ENCODE data around the gene FCGR2B. TPM values are rescaled to one million over a fixed set of nuclear protein-coding genes. Genes with fewer than 3 reads are reported as not detected.

The FCGR2B gene
- total RNA-seq, 1 experiment from 2014 or later: 0.15 TPM

DNA sequence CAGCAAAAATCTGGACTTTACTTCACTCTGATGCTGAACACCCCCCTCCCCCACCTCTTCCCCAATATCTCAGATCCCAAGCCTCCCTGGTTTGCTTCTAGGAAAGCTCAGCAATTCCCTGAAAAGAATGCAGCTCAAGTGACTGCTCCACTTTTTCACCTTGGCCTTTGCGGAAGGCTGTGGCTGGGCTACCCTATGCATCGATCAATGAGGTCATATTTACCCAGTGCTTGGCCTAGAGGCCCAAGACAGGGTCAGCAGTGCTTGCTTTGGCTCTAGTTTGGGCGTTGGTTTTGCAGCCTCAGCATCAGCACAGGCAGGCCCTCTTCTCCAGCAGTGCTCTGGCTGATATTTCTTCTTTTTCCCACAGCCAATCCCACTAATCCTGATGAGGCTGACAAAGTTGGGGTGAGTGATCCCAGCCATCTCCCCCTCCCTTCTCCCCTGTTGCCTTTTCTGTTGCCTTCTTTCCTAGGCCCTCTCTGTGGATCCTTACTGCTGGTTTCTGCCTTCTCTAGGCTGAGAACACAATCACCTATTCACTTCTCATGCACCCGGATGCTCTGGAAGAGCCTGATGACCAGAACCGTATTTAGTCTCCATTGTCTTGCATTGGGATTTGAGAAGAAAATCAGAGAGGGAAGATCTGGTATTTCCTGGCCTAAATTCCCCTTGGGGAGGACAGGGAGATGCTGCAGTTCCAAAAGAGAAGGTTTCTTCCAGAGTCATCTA, 14.2 kb downstream of the FCGR2B start:
- Histone ChIP-seq H3K27ac (ENCODE audit: low read length) (no peak overlapping the region), H3K4me3 (ENCODE audit: low read depth in 2 of 2, low read length in 2 of 2) (no peak overlapping the region), H3K9me3 (ENCODE audit: control insufficient read depth, insufficient read depth, low read depth, low read length) (no peaks in the 10 kb centered on the region), H3K27me3 (ENCODE audit: control insufficient read depth, insufficient read depth, low read length) (peaks cover 3% of the 10 kb centered on the region; the same call in 1 of the 2 replicates), H3K36me3 (ENCODE audit: control insufficient read depth, insufficient read depth, low read length) (no peaks in the 10 kb centered on the region), H3K4me1 (ENCODE audit: control insufficient read depth, insufficient read depth, low read length) (no peaks in the 10 kb centered on the region)
- ATAC-seq (no peak), DNase-seq (ENCODE audit: low read depth, low spot score) (no peak)
- ChIA-PET POLR2A (no interaction called here), CTCF (interaction anchor here (0.7 kb wide), 1 partner anchor 50 kb away, joined by 3 read pairs; no protein-coding TSS in a partner anchor)
- BruUV-seq (replicated peaks): no TSS peak
- no peak for TF ChIP-seq TCF7L2 (IDR thresholded peaks at IDR 0.05; ENCODE audit: low read depth, low read length)
- TF ChIP-seq, protein P1, sequence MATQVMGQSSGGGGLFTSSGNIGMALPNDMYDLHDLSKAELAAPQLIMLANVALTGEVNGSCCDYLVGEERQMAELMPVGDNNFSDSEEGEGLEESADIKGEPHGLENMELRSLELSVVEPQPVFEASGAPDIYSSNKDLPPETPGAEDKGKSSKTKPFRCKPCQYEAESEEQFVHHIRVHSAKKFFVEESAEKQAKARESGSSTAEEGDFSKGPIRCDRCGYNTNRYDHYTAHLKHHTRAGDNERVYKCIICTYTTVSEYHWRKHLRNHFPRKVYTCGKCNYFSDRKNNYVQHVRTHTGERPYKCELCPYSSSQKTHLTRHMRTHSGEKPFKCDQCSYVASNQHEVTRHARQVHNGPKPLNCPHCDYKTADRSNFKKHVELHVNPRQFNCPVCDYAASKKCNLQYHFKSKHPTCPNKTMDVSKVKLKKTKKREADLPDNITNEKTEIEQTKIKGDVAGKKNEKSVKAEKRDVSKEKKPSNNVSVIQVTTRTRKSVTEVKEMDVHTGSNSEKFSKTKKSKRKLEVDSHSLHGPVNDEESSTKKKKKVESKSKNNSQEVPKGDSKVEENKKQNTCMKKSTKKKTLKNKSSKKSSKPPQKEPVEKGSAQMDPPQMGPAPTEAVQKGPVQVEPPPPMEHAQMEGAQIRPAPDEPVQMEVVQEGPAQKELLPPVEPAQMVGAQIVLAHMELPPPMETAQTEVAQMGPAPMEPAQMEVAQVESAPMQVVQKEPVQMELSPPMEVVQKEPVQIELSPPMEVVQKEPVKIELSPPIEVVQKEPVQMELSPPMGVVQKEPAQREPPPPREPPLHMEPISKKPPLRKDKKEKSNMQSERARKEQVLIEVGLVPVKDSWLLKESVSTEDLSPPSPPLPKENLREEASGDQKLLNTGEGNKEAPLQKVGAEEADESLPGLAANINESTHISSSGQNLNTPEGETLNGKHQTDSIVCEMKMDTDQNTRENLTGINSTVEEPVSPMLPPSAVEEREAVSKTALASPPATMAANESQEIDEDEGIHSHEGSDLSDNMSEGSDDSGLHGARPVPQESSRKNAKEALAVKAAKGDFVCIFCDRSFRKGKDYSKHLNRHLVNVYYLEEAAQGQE (IDR thresholded peaks at IDR 0.05; ENCODE audit: insufficient read depth in 1 of 2, low read depth in 2 of 2, low read length in 1 of 2): no peak
- TF ChIP-seq, protein P2, sequence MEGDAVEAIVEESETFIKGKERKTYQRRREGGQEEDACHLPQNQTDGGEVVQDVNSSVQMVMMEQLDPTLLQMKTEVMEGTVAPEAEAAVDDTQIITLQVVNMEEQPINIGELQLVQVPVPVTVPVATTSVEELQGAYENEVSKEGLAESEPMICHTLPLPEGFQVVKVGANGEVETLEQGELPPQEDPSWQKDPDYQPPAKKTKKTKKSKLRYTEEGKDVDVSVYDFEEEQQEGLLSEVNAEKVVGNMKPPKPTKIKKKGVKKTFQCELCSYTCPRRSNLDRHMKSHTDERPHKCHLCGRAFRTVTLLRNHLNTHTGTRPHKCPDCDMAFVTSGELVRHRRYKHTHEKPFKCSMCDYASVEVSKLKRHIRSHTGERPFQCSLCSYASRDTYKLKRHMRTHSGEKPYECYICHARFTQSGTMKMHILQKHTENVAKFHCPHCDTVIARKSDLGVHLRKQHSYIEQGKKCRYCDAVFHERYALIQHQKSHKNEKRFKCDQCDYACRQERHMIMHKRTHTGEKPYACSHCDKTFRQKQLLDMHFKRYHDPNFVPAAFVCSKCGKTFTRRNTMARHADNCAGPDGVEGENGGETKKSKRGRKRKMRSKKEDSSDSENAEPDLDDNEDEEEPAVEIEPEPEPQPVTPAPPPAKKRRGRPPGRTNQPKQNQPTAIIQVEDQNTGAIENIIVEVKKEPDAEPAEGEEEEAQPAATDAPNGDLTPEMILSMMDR (IDR thresholded peaks at IDR 0.05): no peak
- TF ChIP-seq SIN3A (IDR thresholded peaks at IDR 0.05; ENCODE audit: borderline replicate concordance, insufficient read depth, low read depth, low read length): no peak
- no peak for TF ChIP-seq POLR2AphosphoS5 (IDR thresholded peaks at IDR 0.05; ENCODE audit: low read depth, low read length)
- in situ Hi-C loops (cut with HindIII; ENCODE audit: low pct_unique_long_range_greater_than_20kb, low sequenced_read_pairs): no loop called here
- intact Hi-C loops (cut with micrococcal nuclease; ENCODE audit: unreplicated experiment): no loop called here

DNA sequence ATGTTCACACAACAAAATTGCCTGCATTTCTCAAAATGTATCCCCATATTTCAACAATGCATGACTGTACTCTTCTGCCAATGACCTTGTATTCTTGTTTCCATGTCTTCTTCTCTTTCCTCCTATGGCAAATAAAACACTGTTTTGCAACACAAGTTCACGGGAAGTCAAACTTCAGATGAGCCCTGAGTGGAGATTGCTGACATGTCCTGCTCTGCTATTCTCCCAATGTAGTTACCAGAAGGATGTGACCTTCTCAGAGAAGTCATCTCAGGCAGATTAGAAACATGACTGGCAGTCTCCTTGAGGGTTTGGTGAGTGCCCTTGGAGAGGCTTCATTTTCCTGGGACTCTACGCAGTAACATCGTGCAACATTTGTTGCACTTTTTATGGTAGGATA, 15.6 kb downstream of the FCGR2B start:
- POLR2A ChIA-PET: no interaction called here
- no peak for DNase-seq (ENCODE audit: low read depth, low spot score)
- no peak for ATAC-seq
- peaks cover 8% of the 10 kb centered on the region; the same call in 1 of the 2 replicates for H3K27me3 ChIP-seq (ENCODE audit: control insufficient read depth, insufficient read depth, low read length)
- no peaks in the 10 kb centered on the region for H3K9me3 ChIP-seq (ENCODE audit: control insufficient read depth, insufficient read depth, low read depth, low read length)
- intact Hi-C loops (cut with micrococcal nuclease; ENCODE audit: unreplicated experiment): no loop called here
- no peaks in the 10 kb centered on the region for H3K4me1 ChIP-seq (ENCODE audit: control insufficient read depth, insufficient read depth, low read length)
- H3K36me3 ChIP-seq (ENCODE audit: control insufficient read depth, insufficient read depth, low read length): no peaks in the 10 kb centered on the region
- no TSS peak for BruUV-seq (replicated peaks)
- H3K4me3 ChIP-seq (ENCODE audit: low read depth in 2 of 2, low read length in 2 of 2): no peak overlapping the region
- CTCF ChIA-PET: no interaction called here
- TF ChIP-seq POLR2AphosphoS5 (IDR thresholded peaks at IDR 0.05; ENCODE audit: low read depth, low read length) (no peak), TCF7L2 (IDR thresholded peaks at IDR 0.05; ENCODE audit: low read depth, low read length) (no peak)
- TF ChIP-seq, protein P2 (IDR thresholded peaks at IDR 0.05): no peak
- TF ChIP-seq, protein P1 (IDR thresholded peaks at IDR 0.05; ENCODE audit: insufficient read depth in 1 of 2, low read depth in 2 of 2, low read length in 1 of 2): no peak
- H3K27ac ChIP-seq (ENCODE audit: low read length): no peak overlapping the region
- in situ Hi-C loops (cut with HindIII; ENCODE audit: low pct_unique_long_range_greater_than_20kb, low sequenced_read_pairs): no loop called here
